HepG2 (cell line): ENCODE measurements around the gene CEP104. TPM values are rescaled to one million over a fixed set of nuclear protein-coding genes. Genes with fewer than 3 reads are reported as not detected.

Experiments used
- ARHGAP35 ChIP-seq: sonication (generic); formaldehyde crosslinking; IDR thresholded peaks from 2 replicates; pipeline ENCODE4 v1.9.0; 2022; ENCODE audit warnings: mild to moderate bottlenecking, inconsistent platforms, moderate library complexity, missing genetic modification reagents, borderline replicate concordance
- ARID3A ChIP-seq: IDR thresholded peaks from 2 replicates; pipeline ENCODE4 v1.6.1; 2012; ENCODE audit warnings: low read depth, low read length, improper control_type of control experiment
- CHCHD3 ChIP-seq: sonication (generic); formaldehyde crosslinking; IDR thresholded peaks from 2 replicates; pipeline ENCODE4 v1.8.0; 2022; ENCODE audit warnings: mild to moderate bottlenecking, missing genetic modification reagents, moderate library complexity
- ETS1 ChIP-seq: sonication (generic); formaldehyde crosslinking; IDR thresholded peaks from 2 replicates; pipeline ENCODE4 v1.4.0; 2020; ENCODE audit warnings: missing genetic modification reagents
- GABPA ChIP-seq, 2 experiments: IDR thresholded peaks; 2 replicates each; pipeline ENCODE4 v1.6.1; 2011 to 2016; ENCODE audit warnings: low read depth in 2 of 2, low read length in 1 of 2, missing biosample characterization in 1 of 2, missing genetic modification characterization in 1 of 2
- HOXA3 ChIP-seq: sonication (generic); formaldehyde crosslinking; IDR thresholded peaks from 2 replicates; pipeline ENCODE4 v1.5.0; 2020; ENCODE audit warnings: missing genetic modification reagents
- IKZF4 ChIP-seq: sonication (generic); formaldehyde crosslinking; IDR thresholded peaks from 2 replicates; pipeline ENCODE4 v1.5.1; 2020; ENCODE audit warnings: borderline replicate concordance, mild to moderate bottlenecking, low read depth, missing genetic modification reagents; ENCODE audit errors: not compliant biosample characterization
- IRF2 ChIP-seq: IDR thresholded peaks from 2 replicates; pipeline ENCODE4 v1.6.1; 2018; ENCODE audit warnings: missing genetic modification reagents, missing compliant biosample characterization
- KLF12 ChIP-seq: sonication (generic); formaldehyde crosslinking; IDR thresholded peaks from 2 replicates; pipeline ENCODE4 v1.4.0; 2020; ENCODE audit warnings: missing genetic modification reagents, borderline replicate concordance
- MAFK ChIP-seq, 2 experiments: IDR thresholded peaks in 1 of 2; conservative IDR thresholded peaks in 1 of 2; 2 replicates each; pipeline ENCODE4 v1.6.1; 2011; ENCODE audit warnings: improper control_type of control experiment in 2 of 2, low read length in 2 of 2
- MTF2 ChIP-seq: sonication (generic); formaldehyde crosslinking; IDR thresholded peaks from 2 replicates; pipeline ENCODE4 v1.5.0; 2020; ENCODE audit warnings: missing genetic modification reagents, borderline replicate concordance
- NR3C1 ChIP-seq: sonication (generic); formaldehyde crosslinking; IDR thresholded peaks from 2 replicates; pipeline ENCODE4 v1.4.0; 2020; ENCODE audit warnings: missing genetic modification reagents
- SIN3A ChIP-seq: IDR thresholded peaks from 2 replicates; pipeline ENCODE4 v1.6.1; 2011; ENCODE audit warnings: low read depth, mild to moderate bottlenecking, control low read depth, low read length, borderline replicate concordance
- TFDP2 ChIP-seq: sonication (generic); formaldehyde crosslinking; IDR thresholded peaks from 2 replicates; pipeline ENCODE4 v1.4.0; 2020; ENCODE audit warnings: missing genetic modification reagents
- TOE1 ChIP-seq: sonication (generic); formaldehyde crosslinking; IDR thresholded peaks from 2 replicates; pipeline ENCODE4 v1.4.0; 2020; ENCODE audit warnings: mild to moderate bottlenecking, missing genetic modification reagents
- ZNF232 ChIP-seq: sonication (generic); formaldehyde crosslinking; IDR thresholded peaks from 2 replicates; pipeline ENCODE4 v1.4.0; 2020; ENCODE audit warnings: missing genetic modification reagents, borderline replicate concordance
- ZNF333 ChIP-seq: sonication (generic); formaldehyde crosslinking; IDR thresholded peaks from 2 replicates; pipeline ENCODE4 v1.4.0; 2020; ENCODE audit warnings: mild to moderate bottlenecking, missing genetic modification reagents, borderline replicate concordance
- ZNF614 ChIP-seq: IDR thresholded peaks from 2 replicates; pipeline ENCODE4 v1.6.1; 2018; ENCODE audit warnings: missing biosample characterization, missing genetic modification reagents, inconsistent platforms, borderline replicate concordance
- polyA plus RNA-seq, 8 experiments: library from polyadenylated mRNA; depleted of rRNA in 3 of 8; stranded (reverse) in 7 of 8; unstranded in 1 of 8; fragments of >200 nt; fragmentation: Illumina TruSeq in 4 of 8; extraction: Trizol in 4 of 8; gene quantifications; 2 replicates each; pipeline versions ENCODE4 v1.2.1 to v1.2.3, GENCODE V29; 2011 to 2016; ENCODE audit warnings: low read depth in 4 of 8, missing spikeins in 1 of 8, mixed read lengths in 1 of 8; ENCODE audit not compliant: insufficient read depth in 1 of 8
- total RNA-seq, 5 experiments: library from RNA; depleted of rRNA; stranded (reverse); fragments of >200 nt; fragmentation: Illumina TruSeq; extraction: Trizol; gene quantifications; 2 replicates each; pipeline ENCODE4 v1.2.3, GENCODE V29; 2016; ENCODE audit warnings: low read depth in 1 of 5
- TF ChIP-seq, protein P1 (sequence below): sonication (generic); formaldehyde crosslinking; IDR thresholded peaks from 2 replicates; pipeline ENCODE4 v1.8.1; 2023; ENCODE audit warnings: mild to moderate bottlenecking, missing genetic modification reagents
- TF ChIP-seq, protein P2 (sequence below): sonication (generic); formaldehyde crosslinking; IDR thresholded peaks from 2 replicates; pipeline ENCODE4 v1.4.0; 2020; ENCODE audit warnings: mild to moderate bottlenecking, missing genetic modification reagents

CEP104 gene
- total and polyA plus RNA-seq, 2 of the 13 experiments (the other 11 are each of a cell fraction or from before 2014, with no cell fraction given) = 20.4 to 30.1 TPM

DNA sequence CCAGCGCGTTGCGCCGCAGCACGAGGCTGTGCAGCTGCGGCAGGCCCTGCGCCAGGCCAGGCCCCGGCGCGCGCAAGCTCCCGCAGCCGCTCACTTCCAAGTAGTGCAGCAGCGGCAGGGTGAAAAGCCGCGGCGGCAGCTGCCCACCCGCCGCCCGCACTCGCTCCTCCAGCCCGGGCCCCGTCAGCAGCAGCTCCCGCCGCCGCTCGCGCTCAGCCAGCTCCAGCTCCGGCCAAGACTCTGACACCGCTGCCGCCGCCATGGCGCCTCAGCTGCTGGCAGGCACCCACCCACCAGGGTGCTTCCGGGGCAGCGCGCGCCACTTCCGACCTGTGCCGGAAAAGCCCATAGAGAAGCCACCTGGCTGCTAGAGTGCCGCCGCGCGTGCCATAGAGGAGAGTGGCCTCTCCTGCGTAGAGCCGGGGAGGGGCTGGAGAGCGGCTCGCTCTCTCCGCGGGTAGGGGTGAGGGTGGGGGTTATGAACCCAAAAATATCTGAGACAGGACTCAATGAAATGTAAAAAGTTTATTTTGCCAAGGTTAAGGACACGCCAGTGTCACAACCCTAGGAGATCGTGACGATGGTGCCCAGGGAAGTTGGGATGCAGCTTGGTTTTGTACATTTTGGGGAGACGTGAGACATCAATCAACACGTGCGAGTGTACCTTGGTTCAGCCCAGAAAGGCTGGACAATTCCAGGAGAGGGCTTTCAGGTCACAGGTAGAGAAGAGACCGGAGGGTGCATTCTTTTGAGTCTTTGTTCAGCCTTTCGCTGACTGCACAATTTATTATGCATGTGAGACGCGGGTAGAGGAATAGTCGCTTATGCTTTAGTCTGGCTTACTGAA is 60.6 kb downstream of the CEP104 start, which contains the start of gene LRRC47 (continued):
- no peak for TF ChIP-seq ZNF333 (CRISPR knock-in tag)
- peak; percentile 49 for TF ChIP-seq IKZF4 (CRISPR knock-in tag)
- peak; percentile 95 for TF ChIP-seq HOXA3
- TF ChIP-seq KLF12 (CRISPR knock-in tag) = peak; percentile 93; the same call in 1 of the 2 replicates
- TF ChIP-seq MAFK (conservative IDR thresholded peaks at IDR 0.05 in 1 of 2, IDR thresholded peaks at IDR 0.05 in 1 of 2; ENCODE audit: low read length in 2 of 2) = peak; percentile 77 to 81
- TF ChIP-seq, protein P1, sequence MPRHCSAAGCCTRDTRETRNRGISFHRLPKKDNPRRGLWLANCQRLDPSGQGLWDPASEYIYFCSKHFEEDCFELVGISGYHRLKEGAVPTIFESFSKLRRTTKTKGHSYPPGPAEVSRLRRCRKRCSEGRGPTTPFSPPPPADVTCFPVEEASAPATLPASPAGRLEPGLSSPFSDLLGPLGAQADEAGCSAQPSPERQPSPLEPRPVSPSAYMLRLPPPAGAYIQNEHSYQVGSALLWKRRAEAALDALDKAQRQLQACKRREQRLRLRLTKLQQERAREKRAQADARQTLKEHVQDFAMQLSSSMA (CRISPR knock-in tag) = no peak
- TF ChIP-seq NR3C1 (CRISPR knock-in tag) = no peak
- TF ChIP-seq TFDP2 = peak; percentile 60
- peak; percentile 81; the same call in 1 of the 2 replicates for TF ChIP-seq MTF2 (CRISPR knock-in tag)
- no peak for TF ChIP-seq ETS1 (CRISPR knock-in tag)
- TF ChIP-seq IRF2 (CRISPR knock-in tag) = peak; percentile 85
- TF ChIP-seq ZNF614 (CRISPR knock-in tag) = peak; percentile 42; the same call in 1 of the 2 replicates
- TF ChIP-seq GABPA (IDR thresholded peaks at IDR 0.05; ENCODE audit: low read depth, low read length) = peak; percentile 93
- TF ChIP-seq GABPA (CRISPR knock-in tag; IDR thresholded peaks at IDR 0.05; ENCODE audit: low read depth) = peak; percentile 96
- TF ChIP-seq TOE1 = peak; percentile 42; the same call in 1 of the 2 replicates
- TF ChIP-seq ARHGAP35 (CRISPR knock-in tag) = 0 out of 2 replicates have a peak, but pooled peaks have one; percentile 32
- peak; percentile 73; the same call in 1 of the 2 replicates for TF ChIP-seq SIN3A
- TF ChIP-seq, protein P2, sequence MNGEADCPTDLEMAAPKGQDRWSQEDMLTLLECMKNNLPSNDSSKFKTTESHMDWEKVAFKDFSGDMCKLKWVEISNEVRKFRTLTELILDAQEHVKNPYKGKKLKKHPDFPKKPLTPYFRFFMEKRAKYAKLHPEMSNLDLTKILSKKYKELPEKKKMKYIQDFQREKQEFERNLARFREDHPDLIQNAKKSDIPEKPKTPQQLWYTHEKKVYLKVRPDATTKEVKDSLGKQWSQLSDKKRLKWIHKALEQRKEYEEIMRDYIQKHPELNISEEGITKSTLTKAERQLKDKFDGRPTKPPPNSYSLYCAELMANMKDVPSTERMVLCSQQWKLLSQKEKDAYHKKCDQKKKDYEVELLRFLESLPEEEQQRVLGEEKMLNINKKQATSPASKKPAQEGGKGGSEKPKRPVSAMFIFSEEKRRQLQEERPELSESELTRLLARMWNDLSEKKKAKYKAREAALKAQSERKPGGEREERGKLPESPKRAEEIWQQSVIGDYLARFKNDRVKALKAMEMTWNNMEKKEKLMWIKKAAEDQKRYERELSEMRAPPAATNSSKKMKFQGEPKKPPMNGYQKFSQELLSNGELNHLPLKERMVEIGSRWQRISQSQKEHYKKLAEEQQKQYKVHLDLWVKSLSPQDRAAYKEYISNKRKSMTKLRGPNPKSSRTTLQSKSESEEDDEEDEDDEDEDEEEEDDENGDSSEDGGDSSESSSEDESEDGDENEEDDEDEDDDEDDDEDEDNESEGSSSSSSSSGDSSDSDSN (CRISPR knock-in tag) = peak; percentile 55; the same call in 1 of the 2 replicates
- TF ChIP-seq CHCHD3 (CRISPR knock-in tag) = 0 out of 2 replicates have a peak, but pooled peaks have one; percentile 25
- peak; percentile 46; the same call in 1 of the 2 replicates for TF ChIP-seq ZNF232 (CRISPR knock-in tag)
- TF ChIP-seq ARID3A = no peak; the same call in 1 of the 2 replicates
